ENCODE data around the gene WDR7. TPM values are rescaled to one million over a fixed set of nuclear protein-coding genes. Genes with fewer than 3 reads are reported as not detected.
A peak's percentile ranks its signal among the peaks of the same experiment; 100 is the strongest.

The WDR7 gene
- total and polyA plus RNA-seq, 10 of the 15 experiments (the other 5 are each of a cell fraction or from before 2014, with no cell fraction given), result 2.8 to 16.5 (median 11.7) TPM

- TF ChIP-seq IKZF1 (conservative IDR thresholded peaks at IDR 0.05) (no peak), CTCF (IDR thresholded peaks at IDR 0.05 in 2 of 3, conservative IDR thresholded peaks at IDR 0.05 in 1 of 3; ENCODE audit: control insufficient read depth in 2 of 3, extremely low read depth in 1 of 3, insufficient read depth in 1 of 3, low read depth in 3 of 3, low read length in 3 of 3) (no peak)
Observed at GRCh38 chr18:56606618-56607017, 44.5 kb upstream of the WDR7 start (continued).

GRCh38 chr18:56615738-56616520, 35.2 kb upstream of the WDR7 start:
- ATAC-seq (no peak), FAIRE-seq (no peak), DNase-seq (ENCODE audit: low read depth, low spot score) (no peak)
- no peak overlapping the region for H3K4me2 ChIP-seq (ENCODE audit: control insufficient read depth, insufficient read depth)
- no peaks in the 10 kb centered on the region for H3K79me2 ChIP-seq (ENCODE audit: control insufficient read depth, insufficient read depth, low read length)
- H3K9ac ChIP-seq (ENCODE audit: control insufficient read depth, insufficient read depth, low read length), result no peak overlapping the region
- POLR2A ChIA-PET, result interaction anchor here (0.5 to 0.6 kb wide), 2 partner anchors 12 to 92 kb away, joined by 3 to 4 read pairs; no protein-coding TSS in a partner anchor
- intact Hi-C loops (cut with micrococcal nuclease; ENCODE audit: unreplicated experiment) (no loop called here), in situ Hi-C loops (cut with MboI) (no loop called here)
- no peaks in the 10 kb centered on the region for H3K4me1 ChIP-seq (ENCODE audit: control insufficient read depth, insufficient read depth, low read length)
- BruUV-seq (replicated peaks), result no TSS peak
- H3K4me3 ChIP-seq, result no peak overlapping the region
- peaks cover 5 to 30% of the 10 kb centered on the region in 2 experiments for H3K36me3 ChIP-seq (ENCODE audit: control insufficient read depth in 2 of 2, insufficient read depth in 2 of 2, low read length in 1 of 2)
- no peaks in the 10 kb centered on the region for H4K20me1 ChIP-seq (ENCODE audit: control insufficient read depth, insufficient read depth)
- no peaks in the 10 kb centered on the region for H3K9me3 ChIP-seq (replicated peaks; ENCODE audit: control insufficient read depth, insufficient read depth, low read length)
- SMC1A ChIA-PET (ENCODE audit: uncharacterized antibody, unreplicated experiment), result interaction anchor here (0.6 to 1.4 kb wide), 2 partner anchors 9 to 1427 kb away, joined by 3 read pairs; no protein-coding TSS in a partner anchor
- no peak overlapping the region for H3K27ac ChIP-seq (ENCODE audit: control insufficient read depth, insufficient read depth)
- CTCF ChIA-PET, result interaction anchor here (0.7 to 1.2 kb wide), 3 partner anchors 10 to 87 kb away, joined by 3 read pairs; no protein-coding TSS in a partner anchor
- WGBS (ENCODE audit: insufficient coverage, insufficient replicate concordance, low lambda C conversion rate, missing lambda C conversion rate), result 65% methylated on average over 6 of the region's 7 CpGs
- H2AFZ ChIP-seq (ENCODE audit: control insufficient read depth, low read depth, low read length), result no peak overlapping the region
- TF ChIP-seq PAX5 (IDR thresholded peaks at IDR 0.05; ENCODE audit: borderline replicate concordance, low read depth, low read length), result 0 out of 2 replicates have a peak, but pooled peaks have one; percentile 22
- no peak for TF ChIP-seq NFIC (IDR thresholded peaks at IDR 0.05; ENCODE audit: low read depth, low read length)
- no peak for TF ChIP-seq EZH2 (IDR thresholded peaks at IDR 0.05; ENCODE audit: borderline replicate concordance, control insufficient read depth, low read depth, low read length)
- no peak for TF ChIP-seq SKIL (IDR thresholded peaks at IDR 0.05; ENCODE audit: low read depth, poor library complexity, severe bottlenecking)
- no peak for TF ChIP-seq ZBTB11 (CRISPR knock-in tag; IDR thresholded peaks at IDR 0.05)
- no peak for TF ChIP-seq STAT1 (conservative IDR thresholded peaks at IDR 0.05)
- no peak for TF ChIP-seq CBX5 (IDR thresholded peaks at IDR 0.05; ENCODE audit: low read depth)
- RAD21 ChIA-PET (ENCODE audit: unreplicated experiment), result no interaction called here
- H3K27me3 ChIP-seq (replicated peaks in 1 of 2; ENCODE audit: control insufficient read depth in 2 of 2, insufficient read depth in 2 of 2, low read length in 1 of 2), result no peaks in the 10 kb centered on the region
